Esophagus muscularis mucosa (tissue), 4 donors: ENCODE results near the gene ABHD17C. TPM values are rescaled to one million over a fixed set of nuclear protein-coding genes. Genes with fewer than 3 reads are reported as not detected.

Experiments
- DNase-seq: peaks from one replicate; pipeline ENCODE4 v3.0.0-alpha.2; 2017; ENCODE audit errors: extremely low spot score
- H3K27ac ChIP-seq, 4 donors: fragments of 200-600 bp; sonication (generic); replicated peaks in 1 of 4; 1 replicate in 3 of 4; 2 replicates in 1 of 4; pipeline ENCODE4 v1.5.1; 2016 to 2019; ENCODE audit warnings: mild to moderate bottlenecking in 1 of 4
- H3K27me3 ChIP-seq, 4 donors: fragments of 200-600 bp; sonication (generic); one replicate each; pipeline versions ENCODE4 v1.5.1 to v1.6.0; 2016 to 2019
- H3K36me3 ChIP-seq, 4 donors: fragments of 200-600 bp; sonication (generic); one replicate each; pipeline ENCODE4 v1.5.1; 2016 to 2019
- H3K4me1 ChIP-seq, 4 donors: fragments of 200-600 bp; sonication (generic); one replicate each; pipeline ENCODE4 v1.5.1; 2016 to 2019
- H3K4me3 ChIP-seq, 4 donors: fragments of 200-600 bp; sonication (generic); 1 replicate in 2 of 4; 2 replicates in 2 of 4; pipeline ENCODE4 v1.5.1; 2016 to 2019; ENCODE audit warnings: mild to moderate bottlenecking in 4 of 4, moderate library complexity in 1 of 4
- H3K9me3 ChIP-seq, 4 donors: fragments of 200-600 bp; sonication (generic); 1 replicate in 3 of 4; 2 replicates in 1 of 4; pipeline ENCODE4 v1.5.1; 2016 to 2019
- CTCF ChIP-seq, 3 experiments: fragments of 200-600 bp in 2 of 3; fragments of 450-650 bp in 1 of 3; sonication (generic) in 2 of 3; IDR thresholded peaks; one replicate each; pipeline ENCODE4 v1.5.1; 2017 to 2019; ENCODE audit warnings: antibody characterized with exemption in 3 of 3, mild to moderate bottlenecking in 2 of 3, moderate library complexity in 1 of 3
- EP300 ChIP-seq: sonication (generic); formaldehyde crosslinking; IDR thresholded peaks from one replicate; pipeline ENCODE4 v1.6.1; 2017; ENCODE audit warnings: antibody characterized with exemption
- POLR2A ChIP-seq: fragments of 450-650 bp; IDR thresholded peaks from one replicate; pipeline ENCODE4 v1.6.1; 2017; ENCODE audit warnings: antibody characterized with exemption, moderate library complexity, mild to moderate bottlenecking, low read depth
- POLR2AphosphoS5 ChIP-seq, 2 donors: sonication (generic); formaldehyde crosslinking; IDR thresholded peaks; one replicate each; pipeline ENCODE4 v1.6.1; 2017; ENCODE audit warnings: antibody characterized with exemption in 2 of 2
- WGBS: methylation state at CpG from one replicate; pipeline ENCODE4 v1.1.5; 2018; 5-methylcytosine and 5-hydroxymethylcytosine counted together
- intact Hi-C: fragments of 100-400 bp; cut with DNase I; formaldehyde crosslinking; loops from one replicate; pipeline ENCODE4 v1.15.1; 2023
- total RNA-seq, 4 donors: library from RNA; depleted of rRNA; stranded (reverse); fragments of >200 nt; gene quantifications; one replicate each; pipeline versions ENCODE4 v1.1.0 to v1.2.1, GENCODE V29; 2016

ABHD17C gene
- total RNA-seq, 4 donors from 2014 or later: 1.5 to 7.1 (median 3.5) TPM

GRCh38 chr15:80668546-80669236 is 26.4 kb upstream of the ABHD17C start:
- no peak overlapping the region for H3K27ac ChIP-seq
- DNase-seq: no peak
- H3K27me3 ChIP-seq: no peaks in the 10 kb centered on the region
- H3K4me3 ChIP-seq: no peak overlapping the region
- no peaks in the 10 kb centered on the region for H3K36me3 ChIP-seq
- intact Hi-C loops: no loop called here
- H3K4me1 ChIP-seq: no peaks in the 10 kb centered on the region
- 78% methylated on average over 3 of the region's 3 CpGs for WGBS
- peaks cover 0 to 6% (median 0%) of the 10 kb centered on the region in 4 donors for H3K9me3 ChIP-seq
- TF ChIP-seq CTCF (IDR thresholded peaks at IDR 0.05) (no peak), POLR2A (no peak), POLR2AphosphoS5 (IDR thresholded peaks at IDR 0.05) (no peak), EP300 (no peak)

GRCh38 chr15:80669663-80670273 is 25.3 kb upstream of the ABHD17C start:
- WGBS: 69% methylated on average over 2 of the region's 2 CpGs
- Histone ChIP-seq H3K4me1 (no peaks in the 10 kb centered on the region), H3K27ac (no peak overlapping the region), H3K36me3 (no peaks in the 10 kb centered on the region), H3K4me3 (no peak overlapping the region), H3K9me3 (peaks cover 0 to 6% (median 0%) of the 10 kb centered on the region in 4 donors), H3K27me3 (no peaks in the 10 kb centered on the region)
- TF ChIP-seq POLR2A: no peak
- no peak for TF ChIP-seq POLR2AphosphoS5 (IDR thresholded peaks at IDR 0.05)
- no peak for DNase-seq
- intact Hi-C loops: no loop called here

GRCh38 chr15:80673561-80674244 is 21.4 kb upstream of the ABHD17C start:
- Histone ChIP-seq H3K27ac (no peak overlapping the region), H3K4me3 (no peak overlapping the region), H3K27me3 (no peaks in the 10 kb centered on the region), H3K36me3 (no peaks in the 10 kb centered on the region), H3K4me1 (no peaks in the 10 kb centered on the region), H3K9me3 (peaks cover 0 to 6% (median 0%) of the 10 kb centered on the region in 4 donors)
- TF ChIP-seq POLR2A (no peak), EP300 (no peak), CTCF (IDR thresholded peaks at IDR 0.05) (no peak), POLR2AphosphoS5 (IDR thresholded peaks at IDR 0.05) (no peak)
- intact Hi-C loops: no loop called here
- WGBS: 81% methylated on average over 6 of the region's 6 CpGs
- DNase-seq: no peak

GRCh38 chr15:80674245-80674614 is 20.9 kb upstream of the ABHD17C start:
- intact Hi-C loops: no loop called here
- no peak overlapping the region for H3K4me3 ChIP-seq
- no peaks in the 10 kb centered on the region for H3K27me3 ChIP-seq
- no peak overlapping the region for H3K27ac ChIP-seq
- H3K36me3 ChIP-seq: no peaks in the 10 kb centered on the region
- H3K9me3 ChIP-seq: peaks cover 0 to 6% (median 0%) of the 10 kb centered on the region in 4 donors
- TF ChIP-seq CTCF (IDR thresholded peaks at IDR 0.05): no peak
- no peak for TF ChIP-seq POLR2A
- no peak for TF ChIP-seq EP300
- TF ChIP-seq POLR2AphosphoS5 (IDR thresholded peaks at IDR 0.05): no peak
- no peak for DNase-seq
- H3K4me1 ChIP-seq: peaks cover 0 to under 1% (median 0%) of the 10 kb centered on the region in 4 donors

- 96% methylated on average over 2 of the region's 2 CpGs for WGBS
- TF ChIP-seq CTCF (IDR thresholded peaks at IDR 0.05): no peak
- TF ChIP-seq POLR2AphosphoS5 (IDR thresholded peaks at IDR 0.05): no peak
- no peak for TF ChIP-seq POLR2A
- TF ChIP-seq EP300: no peak
Observed at GRCh38 chr15:80677041-80677440, 18.1 kb upstream of the ABHD17C start.

More at GRCh38 chr15:80677041-80677440, 18.1 kb upstream of the ABHD17C start:
- Histone ChIP-seq H3K9me3 (no peaks in the 10 kb centered on the region), H3K4me1 (peaks cover 0 to 10% (median 7%) of the 10 kb centered on the region in 4 donors), H3K4me3 (no peak overlapping the region), H3K36me3 (no peaks in the 10 kb centered on the region), H3K27me3 (no peaks in the 10 kb centered on the region), H3K27ac (no peak overlapping the region)
- DNase-seq: no peak
- intact Hi-C loops: no loop called here
